B cell (primary cell): ENCODE measurements around the gene GNS.

Source experiments
- CTCF ChIP-seq: fragments of 200-600 bp; IDR thresholded peaks from one replicate; pipeline ENCODE4 v1.8.0; 2022; ENCODE audit warnings: antibody characterized with exemption, mild to moderate bottlenecking
- EZH2 ChIP-seq: IDR thresholded peaks from 2 replicates; pipeline ENCODE4 v1.6.1; 2012; ENCODE audit warnings: borderline replicate concordance, low read depth, mild to moderate bottlenecking, moderate library complexity, low read length; ENCODE audit not compliant: insufficient read depth, poor library complexity, severe bottlenecking

- TF ChIP-seq CTCF, result no peak
- no peak for TF ChIP-seq EZH2
Measured at GRCh38 chr12:64723630-64724029, 35.6 kb downstream of the GNS start.
